Gastrocnemius medialis (tissue), 4 donors: Measurements from ENCODE around the gene KCNK4.

ENCODE experiments used
- POLR2A ChIP-seq, 2 donors: fragments of 450-650 bp; IDR thresholded peaks; one replicate each; pipeline ENCODE4 v1.6.1; 2017; ENCODE audit warnings: antibody characterized with exemption in 2 of 2, mild to moderate bottlenecking in 2 of 2, moderate library complexity in 2 of 2
- TF ChIP-seq, protein P1 (sequence below), 5 experiments: fragments of 450-650 bp in 3 of 5; fragments of 200-600 bp in 2 of 5; sonication (generic) in 2 of 5; IDR thresholded peaks in 4 of 5; conservative IDR thresholded peaks in 1 of 5; 1 replicate in 4 of 5; 2 replicates in 1 of 5; pipeline ENCODE4 v1.5.1; 2016 to 2019; ENCODE audit warnings: antibody characterized with exemption in 5 of 5, mild to moderate bottlenecking in 3 of 5, moderate library complexity in 3 of 5

- TF ChIP-seq, protein P1, sequence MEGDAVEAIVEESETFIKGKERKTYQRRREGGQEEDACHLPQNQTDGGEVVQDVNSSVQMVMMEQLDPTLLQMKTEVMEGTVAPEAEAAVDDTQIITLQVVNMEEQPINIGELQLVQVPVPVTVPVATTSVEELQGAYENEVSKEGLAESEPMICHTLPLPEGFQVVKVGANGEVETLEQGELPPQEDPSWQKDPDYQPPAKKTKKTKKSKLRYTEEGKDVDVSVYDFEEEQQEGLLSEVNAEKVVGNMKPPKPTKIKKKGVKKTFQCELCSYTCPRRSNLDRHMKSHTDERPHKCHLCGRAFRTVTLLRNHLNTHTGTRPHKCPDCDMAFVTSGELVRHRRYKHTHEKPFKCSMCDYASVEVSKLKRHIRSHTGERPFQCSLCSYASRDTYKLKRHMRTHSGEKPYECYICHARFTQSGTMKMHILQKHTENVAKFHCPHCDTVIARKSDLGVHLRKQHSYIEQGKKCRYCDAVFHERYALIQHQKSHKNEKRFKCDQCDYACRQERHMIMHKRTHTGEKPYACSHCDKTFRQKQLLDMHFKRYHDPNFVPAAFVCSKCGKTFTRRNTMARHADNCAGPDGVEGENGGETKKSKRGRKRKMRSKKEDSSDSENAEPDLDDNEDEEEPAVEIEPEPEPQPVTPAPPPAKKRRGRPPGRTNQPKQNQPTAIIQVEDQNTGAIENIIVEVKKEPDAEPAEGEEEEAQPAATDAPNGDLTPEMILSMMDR (IDR thresholded peaks at IDR 0.05 in 4 of 5, conservative IDR thresholded peaks at IDR 0.05 in 1 of 5), result no peak
- no peak for TF ChIP-seq POLR2A (IDR thresholded peaks at IDR 0.05)
These were observed 50.3 kb downstream of the KCNK4 start for GRCh38 chr11:64341429-64341828.
